Measurements from ENCODE around the gene PGLYRP2. TPM values are rescaled to one million over a fixed set of nuclear protein-coding genes. Genes with fewer than 3 reads are reported as not detected.

Gene PGLYRP2
- total RNA-seq, 2 donors from 2014 or later = 9.2 to 31.9 TPM

DNA sequence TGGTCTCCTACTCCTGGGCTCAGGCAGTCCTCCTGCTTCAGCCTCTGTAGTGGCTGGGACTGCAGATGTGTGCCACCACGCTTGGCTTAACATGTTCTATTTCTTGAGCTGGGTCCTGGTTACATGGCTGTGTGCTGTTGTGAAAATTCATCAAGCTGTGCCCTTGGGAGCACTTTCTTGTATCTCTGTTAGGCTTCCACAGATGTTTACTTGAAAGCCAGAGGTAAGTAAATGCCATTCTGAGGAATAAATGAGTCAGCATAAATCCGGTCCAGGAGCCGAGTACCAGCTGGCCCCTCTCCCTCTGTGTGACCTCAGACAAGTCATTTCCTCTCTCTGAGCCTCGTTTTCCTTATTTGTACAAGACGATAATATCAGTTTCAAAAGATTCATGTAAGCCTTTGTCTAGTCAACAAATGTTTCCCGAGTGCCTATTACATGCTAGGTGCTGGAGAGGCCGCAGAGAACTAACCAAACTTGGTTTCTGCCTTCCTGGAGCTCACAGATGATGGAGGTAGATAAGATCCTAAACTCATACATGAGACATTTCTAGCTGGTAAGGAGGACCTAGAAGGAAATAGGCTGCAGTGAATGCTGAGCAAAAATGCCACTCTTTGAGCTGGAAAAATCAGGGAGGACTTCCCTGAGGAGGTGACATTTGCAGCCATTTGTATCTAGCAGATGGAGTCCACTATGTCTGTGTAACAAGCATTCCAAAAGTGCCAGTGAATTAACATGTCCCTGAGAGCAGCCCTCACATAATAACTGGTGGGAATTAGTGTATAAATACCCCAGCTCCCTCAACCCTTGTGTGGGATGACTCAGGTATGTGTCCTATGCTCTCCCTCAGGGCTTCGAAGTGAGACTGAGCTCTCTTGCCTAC is 12.2 kb downstream of the PGLYRP2 start:
- Histone ChIP-seq H3K27me3 (replicated peaks; ENCODE audit: insufficient read depth) (peaks cover 5% of the 10 kb centered on the region), H3K4me3 (no peak overlapping the region), H3K27ac (no peak overlapping the region), H3K9me3 (no peaks in the 10 kb centered on the region), H3K36me3 (no peaks in the 10 kb centered on the region), H3K4me1 (replicated peaks) (no peaks in the 10 kb centered on the region)
- no peak for DNase-seq (ENCODE audit: low spot score)
- intact Hi-C loops (cut with DNase I) = no loop called here
- 44% methylated on average over 8 of the region's 8 CpGs for WGBS
- TF ChIP-seq POLR2AphosphoS5 (IDR thresholded peaks at IDR 0.05) (peak; percentile 24), POLR2A (IDR thresholded peaks at IDR 0.05) (no peak)
- TF ChIP-seq, protein P1, sequence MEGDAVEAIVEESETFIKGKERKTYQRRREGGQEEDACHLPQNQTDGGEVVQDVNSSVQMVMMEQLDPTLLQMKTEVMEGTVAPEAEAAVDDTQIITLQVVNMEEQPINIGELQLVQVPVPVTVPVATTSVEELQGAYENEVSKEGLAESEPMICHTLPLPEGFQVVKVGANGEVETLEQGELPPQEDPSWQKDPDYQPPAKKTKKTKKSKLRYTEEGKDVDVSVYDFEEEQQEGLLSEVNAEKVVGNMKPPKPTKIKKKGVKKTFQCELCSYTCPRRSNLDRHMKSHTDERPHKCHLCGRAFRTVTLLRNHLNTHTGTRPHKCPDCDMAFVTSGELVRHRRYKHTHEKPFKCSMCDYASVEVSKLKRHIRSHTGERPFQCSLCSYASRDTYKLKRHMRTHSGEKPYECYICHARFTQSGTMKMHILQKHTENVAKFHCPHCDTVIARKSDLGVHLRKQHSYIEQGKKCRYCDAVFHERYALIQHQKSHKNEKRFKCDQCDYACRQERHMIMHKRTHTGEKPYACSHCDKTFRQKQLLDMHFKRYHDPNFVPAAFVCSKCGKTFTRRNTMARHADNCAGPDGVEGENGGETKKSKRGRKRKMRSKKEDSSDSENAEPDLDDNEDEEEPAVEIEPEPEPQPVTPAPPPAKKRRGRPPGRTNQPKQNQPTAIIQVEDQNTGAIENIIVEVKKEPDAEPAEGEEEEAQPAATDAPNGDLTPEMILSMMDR (IDR thresholded peaks at IDR 0.05) = no peak

DNA sequence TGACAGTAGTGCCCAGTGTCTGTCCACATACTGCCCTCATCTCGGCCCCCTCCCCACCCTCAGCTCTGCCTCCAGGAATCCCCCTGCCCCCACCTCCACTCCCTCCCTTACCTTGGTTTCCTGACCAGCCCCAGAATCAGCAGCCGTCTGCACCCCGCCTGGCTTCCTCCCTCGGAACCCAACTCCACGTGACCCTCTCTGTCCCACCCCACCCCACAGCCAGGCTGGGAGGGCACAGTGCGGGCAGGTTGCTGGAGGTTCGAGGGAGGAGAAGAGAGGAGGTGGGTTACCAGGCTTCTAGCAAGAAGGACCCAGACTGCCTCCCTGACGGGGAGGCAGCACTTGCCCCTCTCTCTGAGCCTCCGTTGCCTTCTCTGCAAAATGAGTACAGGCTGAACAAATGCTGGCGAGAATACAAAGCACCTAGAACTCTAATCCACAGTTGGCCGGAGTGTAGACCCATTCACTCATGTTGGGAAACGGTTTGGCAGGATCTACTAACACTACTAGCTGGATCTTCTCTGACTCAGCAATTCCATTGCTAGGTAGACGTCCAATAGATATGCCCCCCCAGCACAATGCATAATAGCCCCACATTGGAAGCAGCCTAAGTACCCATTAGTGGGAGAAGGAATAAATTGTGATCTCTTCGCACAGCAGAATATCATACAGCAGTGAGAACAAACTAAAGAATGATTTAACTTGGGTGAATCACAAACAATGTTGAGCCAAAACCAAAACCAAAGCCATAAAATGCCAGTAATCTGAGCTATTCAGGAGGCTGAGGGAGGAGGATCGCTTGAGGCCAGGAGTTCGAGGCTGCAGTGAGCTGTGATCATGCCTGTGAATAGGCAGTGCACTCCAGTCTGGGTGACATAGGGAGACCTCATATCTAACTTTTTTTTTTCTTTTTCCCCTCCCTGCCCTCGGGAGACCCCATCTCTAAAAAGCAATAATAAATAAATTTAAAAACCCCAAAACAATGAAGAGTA is 14.6 kb downstream of the PGLYRP2 start, which contains the start of gene RASAL3:
Gene RASAL3, minus strand, starts transcription at position 151 of the 992 bp plus-strand sequence. CDS start 186 bp downstream, outside the sequence.
- Histone ChIP-seq H3K4me1 (replicated peaks) (no peaks in the 10 kb centered on the region), H3K27ac (no peak within 1 kb of the TSS), H3K27me3 (replicated peaks; ENCODE audit: insufficient read depth) (peaks cover 5% of the 10 kb centered on the region), H3K4me3 (peak within 1 kb of the TSS; percentile 17 to 18), H3K9me3 (no peaks in the 10 kb centered on the region), H3K36me3 (no peaks in the 10 kb centered on the region)
- TF ChIP-seq POLR2A (IDR thresholded peaks at IDR 0.05) (no peak), POLR2AphosphoS5 (IDR thresholded peaks at IDR 0.05) (no peak)
- TF ChIP-seq, protein P1 (IDR thresholded peaks at IDR 0.05) = no peak
- no peak for DNase-seq (ENCODE audit: low spot score)
- intact Hi-C loops (cut with DNase I) = no loop called here
- 32% methylated on average over 17 of the region's 17 CpGs for WGBS

DNA sequence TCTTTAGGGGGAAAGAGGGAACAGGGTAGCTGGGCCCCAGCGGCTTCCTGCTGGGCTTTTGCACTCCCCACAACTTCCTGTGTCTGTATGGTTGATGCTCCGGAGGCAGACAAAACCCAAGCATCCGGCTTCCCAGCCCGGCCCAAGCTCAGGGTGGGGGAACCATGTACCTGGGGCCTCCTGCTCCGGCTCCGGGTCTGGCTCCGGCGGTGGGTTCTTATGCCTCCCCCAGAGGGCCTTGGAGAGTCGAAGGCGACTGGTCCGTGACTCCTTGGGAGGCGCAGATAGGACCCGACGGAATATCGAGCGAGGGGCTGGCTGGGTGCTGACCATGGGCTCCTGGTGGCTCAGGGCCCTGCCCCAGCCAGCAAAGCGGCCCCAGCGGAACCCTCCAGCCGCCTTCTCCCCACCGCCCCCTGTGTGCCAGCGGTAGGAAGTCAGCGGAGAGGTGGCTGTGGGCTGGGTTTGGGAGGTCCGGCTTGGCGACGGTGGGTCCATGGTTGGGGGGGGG is 15.4 kb downstream of the PGLYRP2 start:
- Histone ChIP-seq H3K36me3 (no peaks in the 10 kb centered on the region), H3K27ac (no peak overlapping the region), H3K27me3 (replicated peaks; ENCODE audit: insufficient read depth) (peaks cover 5% of the 10 kb centered on the region), H3K4me1 (replicated peaks) (no peaks in the 10 kb centered on the region), H3K9me3 (no peaks in the 10 kb centered on the region), H3K4me3 (peak overlapping the region; percentile 17 to 18)
- WGBS = 47% methylated on average over 25 of the region's 25 CpGs
- intact Hi-C loops (cut with DNase I) = no loop called here
- no peak for DNase-seq (ENCODE audit: low spot score)
- TF ChIP-seq POLR2A (IDR thresholded peaks at IDR 0.05) = no peak
- TF ChIP-seq, protein P1 (IDR thresholded peaks at IDR 0.05) = no peak
- TF ChIP-seq POLR2AphosphoS5 (IDR thresholded peaks at IDR 0.05) = no peak

DNA sequence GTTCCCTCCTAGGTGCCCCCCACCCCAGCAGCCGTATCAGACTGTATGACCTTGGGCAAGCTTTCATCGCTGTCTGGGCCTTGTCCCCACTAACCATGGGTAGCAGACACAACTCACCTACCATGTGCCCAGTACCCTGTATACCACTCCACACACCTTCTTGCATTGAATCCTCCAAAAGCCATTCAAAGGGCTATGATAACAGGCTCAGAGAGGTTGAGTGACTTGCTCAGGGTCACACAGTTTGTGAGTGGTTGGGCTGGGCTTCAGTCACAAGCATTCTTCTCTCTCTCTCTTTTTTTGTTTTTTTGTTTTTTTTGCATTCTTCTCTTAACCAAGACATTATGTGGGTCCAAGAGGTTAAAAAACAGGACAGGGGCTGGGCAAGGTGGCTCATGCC is 17.6 kb downstream of the PGLYRP2 start:
- TF ChIP-seq POLR2A (IDR thresholded peaks at IDR 0.05) (no peak), POLR2AphosphoS5 (IDR thresholded peaks at IDR 0.05) (no peak)
- TF ChIP-seq, protein P1 (IDR thresholded peaks at IDR 0.05) = no peak
- H3K27me3 ChIP-seq (replicated peaks; ENCODE audit: insufficient read depth) = peaks cover 13% of the 10 kb centered on the region
- DNase-seq (ENCODE audit: low spot score) = no peak
- H3K4me3 ChIP-seq = no peak overlapping the region
- H3K27ac ChIP-seq = no peak overlapping the region
- intact Hi-C loops (cut with DNase I) = no loop called here
- H3K4me1 ChIP-seq (replicated peaks) = peaks cover 5% of the 10 kb centered on the region
- no peaks in the 10 kb centered on the region for H3K36me3 ChIP-seq
- no peaks in the 10 kb centered on the region for H3K9me3 ChIP-seq
- WGBS = 81% methylated on average over 2 of the region's 2 CpGs

Measured in prostate gland (tissue), 2 donors.